GM12873 (cell line): ENCODE data around the gene RAMP3.

Experiments
- CTCF ChIP-seq: IDR thresholded peaks from 2 replicates; pipeline ENCODE4 v1.5.1; 2012; ENCODE audit warnings: low read depth, mild to moderate bottlenecking, moderate library complexity, low read length, control low read depth; ENCODE audit not compliant: insufficient read depth; ENCODE audit errors: missing control alignments

The RAMP3 gene

GRCh38 chr7:45171946-45172345 is 14.4 kb downstream of the RAMP3 start:
- no peak for TF ChIP-seq CTCF

- TF ChIP-seq CTCF = no peak
Measured at GRCh38 chr7:45173596-45174327, 16.2 kb downstream of the RAMP3 start.

- TF ChIP-seq CTCF = no peak
Measured at GRCh38 chr7:45174328-45174610, 16.7 kb downstream of the RAMP3 start.

GRCh38 chr7:45174966-45175765 is 17.6 kb downstream of the RAMP3 start:
- TF ChIP-seq CTCF = no peak

GRCh38 chr7:45176091-45176490 is 18.5 kb downstream of the RAMP3 start:
- TF ChIP-seq CTCF = no peak

- TF ChIP-seq CTCF = no peak
Measured at GRCh38 chr7:45176886-45177731, 19.5 kb downstream of the RAMP3 start.

- TF ChIP-seq CTCF = no peak
Measured at GRCh38 chr7:45177801-45178200, 20.2 kb downstream of the RAMP3 start.
